ENCODE results near the gene MTMR12. TPM values are rescaled to one million over a fixed set of nuclear protein-coding genes. Genes with fewer than 3 reads are reported as not detected.
"Not testable (repeated sequence)": the region's sequence is repeated elsewhere in the genome, so short reads cannot be mapped to it uniquely, and the experiment has no call there.

MTMR12 gene
- total RNA-seq, 1 donor = 16.2 TPM

GRCh38 chr5:32299059-32299677 lies 13.6 kb downstream of the MTMR12 start:
- DNase-seq (ENCODE audit: low read depth in 2 of 3, low spot score in 2 of 3) = peak in 1 of 3 donors; percentile 57

- DNase-seq (ENCODE audit: low read depth in 2 of 3, low spot score in 2 of 3) = peak in 1 of 3 donors; percentile 63
Measured at GRCh38 chr5:32298059-32298415, 14.7 kb downstream of the MTMR12 start.

- DNase-seq (ENCODE audit: low read depth in 2 of 3, low spot score in 2 of 3) = no peak
Measured at GRCh38 chr5:32297181-32298058, 15.3 kb downstream of the MTMR12 start.

GRCh38 chr5:32295966-32296772 lies 16.6 kb downstream of the MTMR12 start:
- not testable (repeated sequence) for DNase-seq (ENCODE audit: low read depth in 2 of 3, low spot score in 2 of 3)

GRCh38 chr5:32291591-32291990 lies 21.1 kb downstream of the MTMR12 start:
- no peak for DNase-seq (ENCODE audit: low read depth in 2 of 3, low spot score in 2 of 3)

GRCh38 chr5:32290922-32291321 lies 21.8 kb downstream of the MTMR12 start:
- DNase-seq (ENCODE audit: low read depth in 2 of 3, low spot score in 2 of 3) = no peak

- DNase-seq (ENCODE audit: low read depth in 2 of 3, low spot score in 2 of 3) = not testable (repeated sequence)
Measured at GRCh38 chr5:32290501-32290900, 22.2 kb downstream of the MTMR12 start.

GRCh38 chr5:32289986-32290385 lies 22.8 kb downstream of the MTMR12 start:
- not testable (repeated sequence) for DNase-seq (ENCODE audit: low read depth in 2 of 3, low spot score in 2 of 3)

GRCh38 chr5:32288135-32288534 lies 24.6 kb downstream of the MTMR12 start:
- not testable (repeated sequence) for DNase-seq (ENCODE audit: low read depth in 2 of 3, low spot score in 2 of 3)

- not testable (repeated sequence) for DNase-seq (ENCODE audit: low read depth in 2 of 3, low spot score in 2 of 3)
Measured at GRCh38 chr5:32287525-32287924, 25.2 kb downstream of the MTMR12 start.

GRCh38 chr5:32285510-32286138 lies 27.1 kb downstream of the MTMR12 start:
- DNase-seq (ENCODE audit: low read depth in 2 of 3, low spot score in 2 of 3) = no peak

- DNase-seq (ENCODE audit: low read depth in 2 of 3, low spot score in 2 of 3) = no peak
Measured at GRCh38 chr5:32283539-32284377, 29.0 kb downstream of the MTMR12 start.

- DNase-seq (ENCODE audit: low read depth in 2 of 3, low spot score in 2 of 3) = no peak
Measured at GRCh38 chr5:32283061-32283460, 29.7 kb downstream of the MTMR12 start.

GRCh38 chr5:32282633-32283032 lies 30.1 kb downstream of the MTMR12 start:
- DNase-seq (ENCODE audit: low read depth in 2 of 3, low spot score in 2 of 3) = no peak

- DNase-seq (ENCODE audit: low read depth in 2 of 3, low spot score in 2 of 3) = not testable (repeated sequence)
Measured at GRCh38 chr5:32281378-32282133, 31.2 kb downstream of the MTMR12 start.

GRCh38 chr5:32280656-32281081 lies 32.1 kb downstream of the MTMR12 start:
- DNase-seq (ENCODE audit: low read depth in 2 of 3, low spot score in 2 of 3) = no peak

- DNase-seq (ENCODE audit: low read depth in 2 of 3, low spot score in 2 of 3) = no peak
Measured at GRCh38 chr5:32279786-32280185, 33.0 kb downstream of the MTMR12 start.

- no peak for DNase-seq (ENCODE audit: low read depth in 2 of 3, low spot score in 2 of 3)
Measured at GRCh38 chr5:32279223-32279622, 33.5 kb downstream of the MTMR12 start.

- DNase-seq (ENCODE audit: low read depth in 2 of 3, low spot score in 2 of 3) = peak in 1 of 3 donors; percentile 12
Measured at GRCh38 chr5:32278406-32278805, 34.3 kb downstream of the MTMR12 start.
